ENCODE results near the gene CACNA2D3. TPM values are rescaled to one million over a fixed set of nuclear protein-coding genes. Genes with fewer than 3 reads are reported as not detected.
A peak's percentile ranks its signal among the peaks of the same experiment; 100 is the strongest.

CACNA2D3 gene
- polyA plus RNA-seq, 3 donors: 8.3 to 21.5 (median 10.4) TPM

GRCh38 chr3:54582424-54582823 lies 460.1 kb downstream of the CACNA2D3 start:
- H2AFZ ChIP-seq (ENCODE audit: insufficient read depth, low read depth, low read length, poor library complexity, severe bottlenecking): no peak overlapping the region
- no peak overlapping the region for H3K4me2 ChIP-seq (replicated peaks; ENCODE audit: extremely low read depth, low read length, poor library complexity, severe bottlenecking)
- H3K4me1 Mint-ChIP-seq: no peaks in the 10 kb centered on the region
- no peaks in the 10 kb centered on the region for H3K79me2 ChIP-seq (ENCODE audit: insufficient read depth, low read length)
- no peaks in the 10 kb centered on the region for H4K20me1 ChIP-seq (ENCODE audit: insufficient read depth, low read length)
- H3K27ac ChIP-seq (ENCODE audit: low read depth in 1 of 2, low read length in 2 of 2): no peak overlapping the region
- H3K27me3 Mint-ChIP-seq (ENCODE audit: low read depth in 3 of 3): peaks cover 0 to 4% (median 1%) of the 10 kb centered on the region in 3 donors
- no peaks in the 10 kb centered on the region for H3K36me3 ChIP-seq (replicated peaks in 1 of 2; ENCODE audit: control insufficient read depth in 1 of 2, insufficient read depth in 2 of 2, low read length in 2 of 2)
- no peaks in the 10 kb centered on the region for H3K9me3 ChIP-seq (replicated peaks in 1 of 2; ENCODE audit: control insufficient read depth in 1 of 2, insufficient read depth in 1 of 2, low read length in 2 of 2)
- H3K4me3 Mint-ChIP-seq: no peak overlapping the region
- no peaks in the 10 kb centered on the region for H3K36me3 Mint-ChIP-seq
- no peak for TF ChIP-seq CTCF (IDR thresholded peaks at IDR 0.05)
- no peak overlapping the region for H3K4me3 ChIP-seq (replicated peaks in 1 of 3; ENCODE audit: low read depth in 2 of 3, low read length in 3 of 3)
- no peak for DNase-seq
- intact Hi-C loops (cut with micrococcal nuclease): no loop called here
- no peak overlapping the region for H3K9ac ChIP-seq (ENCODE audit: insufficient read depth, low read length, poor library complexity, severe bottlenecking)
- H3K4me1 ChIP-seq (ENCODE audit: control insufficient read depth in 1 of 2, insufficient read depth in 2 of 2, low read length in 2 of 2): no peaks in the 10 kb centered on the region
- WGBS (ENCODE audit: insufficient coverage): 80% methylated on average over 1 of the region's 2 CpGs
- H3K9me3 Mint-ChIP-seq: peaks cover 0 to 12% (median 2%) of the 10 kb centered on the region in 7 donors
- peak overlapping the region in 1 of 7 donors; percentile 67 for H3K27ac Mint-ChIP-seq
- H3K27me3 ChIP-seq (ENCODE audit: control insufficient read depth in 2 of 2, insufficient read depth in 2 of 2, low read length in 2 of 2): no peaks in the 10 kb centered on the region

- H3K9me3 ChIP-seq (replicated peaks in 1 of 2; ENCODE audit: control insufficient read depth in 1 of 2, insufficient read depth in 1 of 2, low read length in 2 of 2): no peaks in the 10 kb centered on the region
- H3K4me2 ChIP-seq (replicated peaks; ENCODE audit: extremely low read depth, low read length, poor library complexity, severe bottlenecking): no peak overlapping the region
- H3K4me3 ChIP-seq (replicated peaks in 1 of 3; ENCODE audit: low read depth in 2 of 3, low read length in 3 of 3): no peak overlapping the region
- intact Hi-C loops (cut with micrococcal nuclease): no loop called here
- no peak overlapping the region for H2AFZ ChIP-seq (ENCODE audit: insufficient read depth, low read depth, low read length, poor library complexity, severe bottlenecking)
- H3K27ac Mint-ChIP-seq: no peak overlapping the region
- no peaks in the 10 kb centered on the region for H3K4me1 Mint-ChIP-seq
- H3K4me3 Mint-ChIP-seq: no peak overlapping the region
- WGBS (ENCODE audit: insufficient coverage): no CpG with 5 or more reads among the region's 2 CpGs
- no peaks in the 10 kb centered on the region for H3K36me3 ChIP-seq (replicated peaks in 1 of 2; ENCODE audit: control insufficient read depth in 1 of 2, insufficient read depth in 2 of 2, low read length in 2 of 2)
- H3K4me1 ChIP-seq (ENCODE audit: control insufficient read depth in 1 of 2, insufficient read depth in 2 of 2, low read length in 2 of 2): no peaks in the 10 kb centered on the region
- no peaks in the 10 kb centered on the region for H4K20me1 ChIP-seq (ENCODE audit: insufficient read depth, low read length)
- no peaks in the 10 kb centered on the region for H3K79me2 ChIP-seq (ENCODE audit: insufficient read depth, low read length)
- H3K27me3 Mint-ChIP-seq (ENCODE audit: low read depth in 3 of 3): peaks cover 0 to 2% (median 0%) of the 10 kb centered on the region in 3 donors
- no peaks in the 10 kb centered on the region for H3K27me3 ChIP-seq (ENCODE audit: control insufficient read depth in 2 of 2, insufficient read depth in 2 of 2, low read length in 2 of 2)
- H3K9ac ChIP-seq (ENCODE audit: insufficient read depth, low read length, poor library complexity, severe bottlenecking): no peak overlapping the region
- peaks cover 0 to 6% (median 2%) of the 10 kb centered on the region in 7 donors for H3K9me3 Mint-ChIP-seq
- no peak for TF ChIP-seq CTCF (IDR thresholded peaks at IDR 0.05)
- no peak overlapping the region for H3K27ac ChIP-seq (ENCODE audit: low read depth in 1 of 2, low read length in 2 of 2)
- H3K36me3 Mint-ChIP-seq: no peaks in the 10 kb centered on the region
- DNase-seq: no peak
These were observed 468.8 kb downstream of the CACNA2D3 start for GRCh38 chr3:54591157-54591556.

All from CD14-positive monocyte (primary cell).